Measurements from ENCODE around the gene MATK. TPM values are rescaled to one million over a fixed set of nuclear protein-coding genes. Genes with fewer than 3 reads are reported as not detected.

Gene MATK
- 1 to 10 TPM in 1 of 2 donors, under 1 TPM in 1; 0.92 to 1.4 TPM for total RNA-seq
- long read RNA-seq, partial matches to known transcripts = 0 of 1 reads
- long read RNA-seq, other reads (novel, unspliced or antisense) = 1 of 1 reads

- DNase-seq = no peak
Measured at GRCh38 chr19:3785938-3786824, at the start of gene MATK. TSS of gene MATK (minus strand) at chr19:3786381. CDS start at chr19:3785135, 1,246 bp downstream.

GRCh38 chr19:3835055-3835435, 48.9 kb upstream of the MATK start:
- DNase-seq (no peak), ATAC-seq (no peak)
- intact Hi-C loops (cut with DNase I) = no loop called here

More at GRCh38 chr19:3785938-3786824, at the start of gene MATK:
- peak in 1 of 2 donors; percentile 36 for ATAC-seq
- intact Hi-C loops (cut with DNase I) = no loop called here

- DNase-seq = no peak
- intact Hi-C loops (cut with DNase I) = no loop called here
- no peak for ATAC-seq
Measured at GRCh38 chr19:3834349-3835054, 48.3 kb upstream of the MATK start.

GRCh38 chr19:3833578-3834348, 47.6 kb upstream of the MATK start:
- ATAC-seq (no peak), DNase-seq (no peak)
- intact Hi-C loops (cut with DNase I) = no loop called here

- no peak for ATAC-seq
- no peak for DNase-seq
- intact Hi-C loops (cut with DNase I) = no loop called here
Measured at GRCh38 chr19:3832001-3832400, 45.8 kb upstream of the MATK start.

GRCh38 chr19:3831601-3832000, 45.4 kb upstream of the MATK start:
- DNase-seq (no peak), ATAC-seq (no peak)
- intact Hi-C loops (cut with DNase I) = no loop called here

GRCh38 chr19:3830621-3831589, 44.7 kb upstream of the MATK start:
- no peak for DNase-seq
- intact Hi-C loops (cut with DNase I) = no loop called here
- ATAC-seq = no peak

- intact Hi-C loops (cut with DNase I) = no loop called here
- ATAC-seq (no peak), DNase-seq (no peak)
Measured at GRCh38 chr19:3827306-3827705, 41.1 kb upstream of the MATK start.

- ATAC-seq (no peak), DNase-seq (no peak)
- intact Hi-C loops (cut with DNase I) = no loop called here
Measured at GRCh38 chr19:3826163-3826562, 40.0 kb upstream of the MATK start.

GRCh38 chr19:3825286-3825956, 39.2 kb upstream of the MATK start:
- intact Hi-C loops (cut with DNase I) = no loop called here
- ATAC-seq (no peak), DNase-seq (no peak)

- DNase-seq (no peak), ATAC-seq (no peak)
- intact Hi-C loops (cut with DNase I) = no loop called here
Measured at GRCh38 chr19:3823350-3823713, 37.2 kb upstream of the MATK start.

- intact Hi-C loops (cut with DNase I) = no loop called here
- DNase-seq (no peak), ATAC-seq (no peak)
Measured at GRCh38 chr19:3822683-3823349, 36.6 kb upstream of the MATK start.

- ATAC-seq = peak; percentile 78 to 81
- DNase-seq = peak; percentile 60
- intact Hi-C loops (cut with DNase I) = no loop called here
Measured at GRCh38 chr19:3821857-3822364, 35.7 kb upstream of the MATK start.

- DNase-seq (no peak), ATAC-seq (no peak)
- intact Hi-C loops (cut with DNase I) = no loop called here
Measured at GRCh38 chr19:3821156-3821555, 35.0 kb upstream of the MATK start.

- no peak for ATAC-seq
- intact Hi-C loops (cut with DNase I) = no loop called here
- no peak for DNase-seq
Measured at GRCh38 chr19:3819989-3820388, 33.8 kb upstream of the MATK start.

- ATAC-seq = no peak
- DNase-seq = no peak
Measured at GRCh38 chr19:3818918-3819317, 32.7 kb upstream of the MATK start.

GRCh38 chr19:3818466-3818865, 32.3 kb upstream of the MATK start:
- DNase-seq = no peak
- intact Hi-C loops (cut with DNase I) = no loop called here
- no peak for ATAC-seq

More at GRCh38 chr19:3818918-3819317, 32.7 kb upstream of the MATK start:
- intact Hi-C loops (cut with DNase I) = no loop called here
